Measurements from ENCODE around the gene KLK5.
"Not testable (repeated sequence)": the region's sequence is repeated elsewhere in the genome, so short reads cannot be mapped to it uniquely, and the experiment has no call there.

The KLK5 gene

GRCh38 chr19:50896089-50896590 lies 56.7 kb downstream of the KLK5 start:
- H3K36me3 Mint-ChIP-seq; H3K9me3 Mint-ChIP-seq (ENCODE audit: low read depth); H3K4me1 Mint-ChIP-seq (ENCODE audit: low read depth); H3K27ac Mint-ChIP-seq; H3K4me3 Mint-ChIP-seq: not testable (repeated sequence)
- peaks cover 31% of the 10 kb centered on the region for H3K27me3 Mint-ChIP-seq

GRCh38 chr19:50894478-50895356 lies 58.1 kb downstream of the KLK5 start:
- Mint-ChIP-seq H3K27me3 (peaks cover 33% of the 10 kb centered on the region), H3K9me3 (ENCODE audit: low read depth) (peaks cover 5% of the 10 kb centered on the region), H3K27ac (no peak overlapping the region), H3K36me3 (no peaks in the 10 kb centered on the region), H3K4me1 (ENCODE audit: low read depth) (no peaks in the 10 kb centered on the region), H3K4me3 (no peak overlapping the region)

All from activated naive CD8-positive, alpha-beta T cell (primary cell).